Aorta (tissue), 5 donors: Measurements from ENCODE around the gene DNASE1L3. TPM values are rescaled to one million over a fixed set of nuclear protein-coding genes. Genes with fewer than 3 reads are reported as not detected.

Experiments
- ATAC-seq: fragments of 200-7000 bp; cut with Tn5 transposase; one replicate; pipeline ENCODE4 v1.9.1; 2022; ENCODE audit warnings: moderate library complexity; ENCODE audit not compliant: low FRiP score
- DNase-seq, 2 donors: peaks; one replicate each; pipeline ENCODE4 v3.0.0-alpha.2; 2020
- H3K27ac ChIP-seq, 2 donors: one replicate each; pipeline ENCODE4 v1.5.1; 2013; ENCODE audit warnings: low read length in 2 of 2, mild to moderate bottlenecking in 2 of 2, moderate library complexity in 2 of 2, control low read depth in 1 of 2, inconsistent platforms in 1 of 2, low read depth in 1 of 2
- H3K27me3 ChIP-seq, 2 donors: one replicate each; pipeline ENCODE4 v1.6.1; 2013; ENCODE audit warnings: control low read depth in 1 of 2, low read length in 1 of 2, mild to moderate bottlenecking in 1 of 2, moderate library complexity in 1 of 2; ENCODE audit not compliant: insufficient read depth in 2 of 2, control insufficient read depth in 1 of 2
- H3K36me3 ChIP-seq, 2 donors: one replicate each; pipeline ENCODE4 v1.6.1; 2013; ENCODE audit warnings: control low read depth in 1 of 2, low read length in 1 of 2, mild to moderate bottlenecking in 1 of 2; ENCODE audit not compliant: insufficient read depth in 2 of 2, control insufficient read depth in 1 of 2
- H3K4me1 ChIP-seq, 2 donors: one replicate each; pipeline ENCODE4 v1.6.1; 2013; ENCODE audit warnings: low read length in 2 of 2, control low read depth in 1 of 2, mild to moderate bottlenecking in 1 of 2, moderate library complexity in 1 of 2; ENCODE audit not compliant: insufficient read depth in 2 of 2, control insufficient read depth in 1 of 2
- H3K4me3 ChIP-seq, 2 donors: one replicate each; pipeline ENCODE4 v1.5.1; 2013; ENCODE audit warnings: low read length in 2 of 2, control low read depth in 1 of 2, mild to moderate bottlenecking in 1 of 2
- H3K9me3 ChIP-seq: one replicate; pipeline ENCODE4 v1.6.1; 2013; ENCODE audit warnings: mild to moderate bottlenecking, low read length; ENCODE audit not compliant: control insufficient read depth
- WGBS, 2 donors: extraction: QIAGEN DNeasy Blood & Tissue Kit; methylation state at CpG; one replicate each; pipeline ENCODE4 v1.1.7; 2013; 5-methylcytosine and 5-hydroxymethylcytosine counted together
- intact Hi-C, 2 donors: fragments of 100-400 bp; cut with DNase I; formaldehyde crosslinking; loops; one replicate each; pipeline versions ENCODE4 v1.14.2 to v1.15.0; 2022
- polyA plus RNA-seq, 2 donors: library from polyadenylated mRNA; stranded (reverse); fragments of 200-250 nt; gene quantifications; one replicate each; pipeline ENCODE4 v1.2.3, GENCODE V29; 2013
- total RNA-seq, 2 donors: library from RNA; stranded (reverse); fragmentation: NEBNext Ultra II Directional; extraction: Animal tissue kit (Norgen Biotek cat#: 25700); gene quantifications; one replicate each; pipeline ENCODE4 v1.2.1, GENCODE V29; 2021
- donor health status: healthy with polysubstance abuse.
- donor health status: Bipolar disorder and iron deficiency.
- donor health status: DM: no; HTN: no; CAD: no.
- donor health status: DM: no; HTN: no; CAD: no.
- donor health status: DM: yes; HTN: yes; CAD: no.

DNASE1L3 gene
- total and polyA plus RNA-seq, 4 donors, result 1.4 to 19.8 (median 5.7) TPM

DNA sequence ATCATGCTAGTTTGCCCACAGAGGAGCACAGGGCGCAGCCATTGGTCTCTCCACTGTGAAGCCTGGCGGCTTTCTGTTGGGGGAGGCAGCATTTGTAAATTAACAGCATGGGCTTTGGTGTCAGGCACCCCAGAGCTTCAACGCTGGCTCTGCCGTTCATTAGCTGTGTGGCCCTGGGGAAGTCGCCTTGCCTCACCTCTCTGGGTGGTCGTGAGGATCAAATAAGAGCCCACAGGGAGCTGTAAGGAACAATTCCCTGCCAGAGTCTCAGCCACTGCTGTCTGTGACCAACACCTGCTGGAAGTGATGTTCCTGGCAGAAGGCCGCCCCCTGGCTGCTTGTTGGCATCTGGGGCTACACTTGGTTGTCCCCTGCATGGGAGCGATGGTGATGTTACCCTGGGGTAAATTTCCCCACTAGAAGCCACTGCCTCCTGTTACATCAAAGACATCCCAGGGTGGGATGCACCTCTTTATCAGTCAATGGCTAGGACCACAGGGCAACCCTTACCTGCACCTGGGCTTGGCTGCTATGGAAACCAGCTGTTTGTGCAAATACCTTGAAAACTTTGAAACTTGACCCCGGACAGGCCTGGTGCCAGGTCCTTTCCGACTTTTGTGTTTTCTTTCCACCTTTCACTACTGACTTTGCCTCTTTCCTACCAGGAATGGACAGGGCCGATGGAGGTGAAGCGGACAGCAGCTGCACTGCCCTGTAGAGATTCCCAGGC, 36.9 kb downstream of the DNASE1L3 start:
- Histone ChIP-seq H3K4me1 (no peaks in the 10 kb centered on the region), H3K36me3 (peaks cover 2 to 5% of the 10 kb centered on the region in 2 donors), H3K9me3 (no peaks in the 10 kb centered on the region), H3K27me3 (no peaks in the 10 kb centered on the region), H3K4me3 (no peak overlapping the region), H3K27ac (no peak overlapping the region)
- no peak for DNase-seq
- 81 to 83% methylated on average over 12 of the region's 12 CpGs for WGBS, 2 donors
- intact Hi-C loops, result loop anchor here in 1 of 2 donors (10.0 kb wide), 1 partner anchor 241 kb away; no protein-coding TSS in a partner anchor
- no peak for ATAC-seq

DNA sequence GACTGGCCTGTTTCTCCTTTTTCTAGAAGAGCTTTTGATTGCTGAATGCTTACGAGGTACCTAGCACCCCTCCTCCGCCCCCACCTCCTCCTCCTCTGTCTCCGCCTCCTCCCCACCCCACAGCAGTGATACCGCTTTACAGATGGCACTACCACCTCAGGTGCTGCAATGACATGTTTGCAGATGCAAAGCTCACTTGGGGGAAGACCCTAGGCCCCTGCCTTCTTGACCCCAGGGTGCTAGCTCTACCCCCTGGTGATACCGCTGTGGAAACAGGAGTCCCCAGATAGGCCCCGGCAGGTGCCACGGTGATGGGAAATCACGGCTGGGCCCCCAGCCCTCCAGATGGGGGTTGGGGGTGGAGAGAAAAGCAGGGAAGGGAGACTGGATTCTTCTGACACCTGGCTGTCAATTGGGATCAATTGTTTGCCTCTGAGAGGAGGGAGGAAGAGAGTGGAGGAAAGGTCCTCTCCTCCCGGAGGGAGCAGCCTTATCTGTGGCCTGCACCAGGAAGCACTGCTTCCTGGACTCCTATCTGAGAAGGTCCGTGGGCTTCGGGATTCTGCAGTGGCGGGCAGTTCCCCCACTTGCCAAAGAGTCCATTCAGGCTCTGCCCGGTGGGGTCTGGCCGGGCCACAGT, 37.6 kb downstream of the DNASE1L3 start:
- no peak for ATAC-seq
- Histone ChIP-seq H3K27me3 (no peaks in the 10 kb centered on the region), H3K9me3 (no peaks in the 10 kb centered on the region), H3K4me3 (no peak overlapping the region), H3K4me1 (no peaks in the 10 kb centered on the region), H3K27ac (no peak overlapping the region), H3K36me3 (peaks cover 2 to 5% of the 10 kb centered on the region in 2 donors)
- no peak for DNase-seq
- intact Hi-C loops, result loop anchor here in 1 of 2 donors (10.0 kb wide), 1 partner anchor 242 kb away; no protein-coding TSS in a partner anchor
- WGBS, 2 donors, result 75 to 80% methylated on average over 14 of the region's 14 CpGs

DNA sequence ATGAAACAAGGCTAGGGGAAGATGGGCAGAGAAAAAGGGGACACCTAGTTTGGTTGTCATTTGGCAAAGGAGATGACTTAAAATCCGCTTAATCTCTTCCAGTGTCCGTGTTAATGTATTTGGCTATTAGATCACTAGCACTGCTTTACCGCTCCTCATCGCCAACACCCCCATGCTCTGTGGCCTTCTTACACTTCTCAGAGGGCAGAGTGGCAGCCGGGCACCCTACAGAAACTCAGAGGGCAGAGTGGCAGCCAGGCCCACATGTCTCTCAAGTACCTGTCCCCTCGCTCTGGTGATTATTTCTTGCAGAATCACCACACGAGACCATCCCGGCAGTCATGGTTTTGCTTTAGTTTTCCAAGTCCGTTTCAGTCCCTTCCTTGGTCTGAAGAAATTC, 39.6 kb downstream of the DNASE1L3 start:
- H3K36me3 ChIP-seq, result peaks cover 2 to 5% of the 10 kb centered on the region in 2 donors
- intact Hi-C loops, result loop anchor here in 1 of 2 donors (10.0 kb wide), 1 partner anchor 244 kb away; no protein-coding TSS in a partner anchor
- no peak overlapping the region for H3K27ac ChIP-seq

DNA sequence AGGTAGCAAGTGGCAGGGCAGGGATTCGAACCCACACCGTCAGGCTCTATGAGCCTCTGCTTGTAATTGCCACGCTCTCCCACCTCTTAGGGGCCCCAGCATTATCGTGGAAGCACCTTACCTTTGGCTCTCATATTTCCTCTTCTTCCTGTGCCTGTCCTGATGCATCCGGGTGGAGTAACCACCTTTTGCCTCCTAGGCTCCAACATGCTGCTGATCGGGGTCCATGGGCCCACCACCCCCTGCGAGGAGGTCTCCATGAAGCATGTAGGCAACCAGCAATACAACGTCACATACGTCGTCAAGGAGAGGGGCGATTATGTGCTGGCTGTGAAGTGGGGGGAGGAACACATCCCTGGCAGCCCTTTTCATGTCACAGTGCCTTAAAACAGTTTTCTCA, 40.4 kb downstream of the DNASE1L3 start:
- intact Hi-C loops, result loop anchor here in 1 of 2 donors (10.0 kb wide), 1 partner anchor 244 kb away; no protein-coding TSS in a partner anchor
- Histone ChIP-seq H3K4me3 (no peak overlapping the region), H3K4me1 (peaks cover 0 to 2% of the 10 kb centered on the region in 2 donors), H3K27ac (no peak overlapping the region), H3K9me3 (no peaks in the 10 kb centered on the region), H3K36me3 (peaks cover 2 to 5% of the 10 kb centered on the region in 2 donors), H3K27me3 (no peaks in the 10 kb centered on the region)
- DNase-seq (peak in 1 of 2 donors; percentile 22), ATAC-seq (no peak)
- WGBS, 2 donors, result 91 to 96% methylated on average over 11 of the region's 11 CpGs

More for the DNA sequence above, 39.6 kb downstream of the DNASE1L3 start:
- H3K27me3 ChIP-seq, result no peaks in the 10 kb centered on the region
- DNase-seq, result peak in 1 of 2 donors; percentile 4
- WGBS, 2 donors, result 88% methylated on average over 9 of the region's 9 CpGs
- no peak overlapping the region for H3K4me3 ChIP-seq
- no peak for ATAC-seq
- peaks cover 0 to 2% of the 10 kb centered on the region in 2 donors for H3K4me1 ChIP-seq
- H3K9me3 ChIP-seq, result no peaks in the 10 kb centered on the region

DNA sequence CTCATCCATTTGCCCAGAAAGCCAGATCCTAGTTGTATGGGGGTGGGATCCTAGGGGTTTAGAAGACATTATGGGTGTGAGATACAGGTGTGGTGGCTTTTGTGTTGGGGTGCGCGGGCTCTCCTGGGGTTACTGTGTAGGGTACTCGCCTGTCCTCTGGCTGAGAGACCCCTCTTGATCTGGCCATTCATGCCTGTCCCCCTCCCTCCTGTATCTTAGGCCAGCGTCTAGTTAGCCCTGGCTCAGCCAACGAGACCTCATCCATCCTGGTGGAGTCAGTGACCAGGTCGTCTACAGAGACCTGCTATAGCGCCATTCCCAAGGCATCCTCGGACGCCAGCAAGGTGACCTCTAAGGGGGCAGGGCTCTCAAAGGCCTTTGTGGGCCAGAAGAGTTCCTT, 41.4 kb downstream of the DNASE1L3 start:
- DNase-seq (peak in 1 of 2 donors; percentile 30), ATAC-seq (no peak)
- no peak overlapping the region for H3K27ac ChIP-seq
- H3K4me1 ChIP-seq, result peaks cover 0 to 9% of the 10 kb centered on the region in 2 donors
- intact Hi-C loops, result no loop called here
- peaks cover 2 to 5% of the 10 kb centered on the region in 2 donors for H3K36me3 ChIP-seq
- no peaks in the 10 kb centered on the region for H3K27me3 ChIP-seq
- H3K9me3 ChIP-seq, result no peaks in the 10 kb centered on the region
- 90 to 96% methylated on average over 9 of the region's 9 CpGs for WGBS, 2 donors
- H3K4me3 ChIP-seq, result no peak overlapping the region

DNA sequence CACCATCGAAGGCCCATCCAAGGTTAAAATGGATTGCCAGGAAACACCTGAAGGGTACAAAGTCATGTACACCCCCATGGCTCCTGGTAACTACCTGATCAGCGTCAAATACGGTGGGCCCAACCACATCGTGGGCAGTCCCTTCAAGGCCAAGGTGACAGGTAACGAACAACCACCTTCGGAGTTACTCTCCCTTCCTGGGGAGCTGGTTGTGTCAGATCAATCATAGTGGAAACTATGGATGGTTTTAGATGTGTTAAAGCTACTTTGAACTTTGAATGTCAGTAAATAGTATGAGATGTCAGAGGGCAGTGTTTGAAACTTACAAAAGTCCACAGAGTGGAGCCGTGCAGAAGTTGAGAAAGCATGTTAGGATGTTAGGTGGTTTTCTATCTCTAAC, 42.3 kb downstream of the DNASE1L3 start:
- Histone ChIP-seq H3K27me3 (no peaks in the 10 kb centered on the region), H3K36me3 (peaks cover 2 to 5% of the 10 kb centered on the region in 2 donors), H3K27ac (no peak overlapping the region), H3K4me3 (no peak overlapping the region), H3K4me1 (peaks cover 0 to 9% of the 10 kb centered on the region in 2 donors), H3K9me3 (no peaks in the 10 kb centered on the region)
- ATAC-seq (no peak), DNase-seq (no peak)
- WGBS, 2 donors, result 90 to 92% methylated on average over 7 of the region's 7 CpGs
- intact Hi-C loops, result no loop called here

DNA sequence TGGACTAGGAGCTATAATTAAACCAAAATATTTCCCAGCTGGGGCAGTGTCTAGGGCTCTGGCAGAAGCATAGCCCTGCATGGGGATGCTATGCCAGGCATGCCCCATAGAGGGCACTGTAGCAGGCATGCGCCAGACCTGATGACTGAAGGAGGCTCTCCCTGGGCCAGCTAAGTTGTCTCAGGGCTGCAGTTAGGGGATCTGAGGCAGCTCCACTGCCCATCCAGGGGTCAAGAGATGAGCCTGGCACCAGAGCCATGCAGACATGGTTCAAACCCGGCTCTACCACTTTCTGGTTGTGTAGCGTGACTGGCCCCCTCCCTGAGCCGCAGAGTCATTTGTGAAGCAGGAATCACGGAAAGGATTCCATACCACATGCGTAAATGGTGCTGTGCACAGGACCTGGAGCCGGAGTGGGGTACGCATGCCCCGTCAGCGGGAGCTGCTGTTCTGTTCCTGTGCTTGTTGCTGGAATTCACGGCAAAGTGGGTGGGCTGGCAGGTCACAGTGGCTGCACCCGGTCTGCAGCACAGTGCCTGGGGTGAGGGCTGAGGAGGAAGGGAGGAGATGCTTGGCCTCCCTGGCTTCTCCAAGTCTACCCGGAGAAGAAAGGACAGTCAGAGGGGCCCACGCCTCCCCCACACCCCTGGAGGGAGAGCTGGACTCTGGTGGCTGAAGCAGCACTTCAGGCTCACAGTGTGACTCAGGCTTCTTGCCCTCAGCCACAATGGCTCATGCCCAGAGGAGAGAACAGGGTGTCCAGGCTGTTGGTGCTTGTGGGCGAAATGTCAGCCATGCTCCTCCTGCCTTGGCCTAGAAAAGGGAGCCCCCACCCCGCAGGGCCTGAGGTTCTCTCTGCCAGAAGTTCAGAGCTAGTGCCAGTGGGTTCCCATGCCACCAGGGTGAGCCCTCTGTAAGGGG, 43.1 kb downstream of the DNASE1L3 start:
- peak overlapping the region in 1 of 2 donors; percentile 43 for H3K27ac ChIP-seq
- intact Hi-C loops, result no loop called here
- WGBS, 2 donors, result 52 to 55% methylated on average over 16 of the region's 16 CpGs
- H3K27me3 ChIP-seq, result no peaks in the 10 kb centered on the region
- peaks cover 0 to 9% of the 10 kb centered on the region in 2 donors for H3K4me1 ChIP-seq
- H3K4me3 ChIP-seq, result no peak overlapping the region
- DNase-seq (peak; percentile 76 to 87), ATAC-seq (peak; percentile 80)
- H3K36me3 ChIP-seq, result peaks cover 2 to 5% of the 10 kb centered on the region in 2 donors
- H3K9me3 ChIP-seq, result no peaks in the 10 kb centered on the region
